OCI-LY1 (cell line): Measurements from ENCODE around the gene CRISPLD2.

Source experiments
- H2AFZ ChIP-seq: fragments of 200-600 bp; sonication (generic), shearing (Covaris generic); 2 replicates; pipeline ENCODE4 v1.6.0; 2014; ENCODE audit warnings: antibody characterized with exemption, mild to moderate bottlenecking, low read length
- H3F3A ChIP-seq: fragments of 200-600 bp; sonication (generic), shearing (Covaris generic); 2 replicates; pipeline ENCODE4 v1.6.0; 2014; ENCODE audit warnings: mild to moderate bottlenecking, antibody characterized with exemption, low read length, moderate library complexity; ENCODE audit not compliant: insufficient read depth
- H3K27ac ChIP-seq: fragments of 200-600 bp; sonication (generic); 2 replicates; pipeline ENCODE4 v1.5.1; 2014; ENCODE audit warnings: low read length, mixed run types, mild to moderate bottlenecking, low read depth; ENCODE audit not compliant: poor library complexity, severe bottlenecking
- H3K27me3 ChIP-seq: fragments of 200-600 bp; sonication (generic); 2 replicates; pipeline ENCODE4 v1.6.0; 2014; ENCODE audit warnings: antibody characterized with exemption, mild to moderate bottlenecking, low read length, moderate library complexity; ENCODE audit not compliant: insufficient read depth
- H3K36me3 ChIP-seq: fragments of 200-600 bp; sonication (generic); 2 replicates; pipeline ENCODE4 v1.6.1; 2014; ENCODE audit warnings: mild to moderate bottlenecking, antibody characterized with exemption, low read length, moderate library complexity, mixed read lengths; ENCODE audit not compliant: insufficient read depth
- H3K4me1 ChIP-seq: fragments of 200-600 bp; sonication (generic); 2 replicates; pipeline ENCODE4 v1.5.1; 2014; ENCODE audit warnings: mild to moderate bottlenecking, low read length, moderate library complexity; ENCODE audit not compliant: insufficient read depth, severe bottlenecking
- H3K4me2 ChIP-seq: fragments of 200-600 bp; sonication (generic), shearing (Covaris generic); 2 replicates; pipeline ENCODE4 v1.6.1; 2014; ENCODE audit warnings: low read length
- H3K4me3 ChIP-seq: fragments of 200-600 bp; sonication (generic); 2 replicates; pipeline ENCODE4 v1.5.1; 2014; ENCODE audit warnings: low read length, low read depth, mild to moderate bottlenecking, mixed read lengths; ENCODE audit not compliant: poor library complexity, severe bottlenecking
- H3K79me2 ChIP-seq: fragments of 200-600 bp; shearing (Covaris generic); 2 replicates; pipeline ENCODE4 v1.6.1; 2016; ENCODE audit warnings: mixed run types, low read length, mixed read lengths; ENCODE audit not compliant: insufficient read depth
- H3K9ac ChIP-seq: fragments of 200-600 bp; sonication (generic), shearing (Covaris generic); 2 replicates; pipeline ENCODE4 v1.6.1; 2014; ENCODE audit warnings: mild to moderate bottlenecking, low read length, mixed read lengths
- H3K9me2 ChIP-seq: fragments of 200-600 bp; sonication (generic), shearing (Covaris generic); 2 replicates; pipeline ENCODE4 v1.6.1; 2014; ENCODE audit warnings: low read depth, mild to moderate bottlenecking, low read length, mixed read lengths
- H3K9me3 ChIP-seq: fragments of 200-600 bp; shearing (Covaris generic); 2 replicates; pipeline ENCODE4 v1.6.1; 2014; ENCODE audit warnings: low read length, mixed read lengths
- H4K20me1 ChIP-seq: fragments of 200-600 bp; sonication (generic), shearing (Covaris generic); 2 replicates; pipeline ENCODE4 v1.6.0; 2016; ENCODE audit warnings: mild to moderate bottlenecking, low read length; ENCODE audit not compliant: insufficient read depth
- CTCF ChIP-seq: fragments of 200-600 bp; sonication (generic), shearing (Covaris generic); IDR thresholded peaks from 2 replicates; pipeline ENCODE4 v1.5.1; 2017; ENCODE audit warnings: mild to moderate bottlenecking, antibody characterized with exemption, low read length, moderate library complexity, mixed read lengths
- EZH2 ChIP-seq: fragments of 200-600 bp; sonication (generic), shearing (Covaris generic); IDR thresholded peaks from 2 replicates; pipeline ENCODE4 v1.8.0; 2017; ENCODE audit warnings: borderline replicate concordance, mixed run types, mild to moderate bottlenecking, antibody characterized with exemption, low read length, moderate library complexity, mixed read lengths

CRISPLD2 gene

GRCh38 chr16:84848986-84849634, 29.3 kb downstream of the CRISPLD2 start:
- H3K27ac ChIP-seq: no peak overlapping the region
- no peaks in the 10 kb centered on the region; the same call in 1 of the 2 replicates for H3K27me3 ChIP-seq
- no peak for TF ChIP-seq CTCF
- H4K20me1 ChIP-seq: no peaks in the 10 kb centered on the region
- no peaks in the 10 kb centered on the region for H3K9me3 ChIP-seq
- no peak overlapping the region for H2AFZ ChIP-seq
- H3K4me3 ChIP-seq: no peak overlapping the region
- no peaks in the 10 kb centered on the region for H3K4me1 ChIP-seq
- H3F3A ChIP-seq: no peaks in the 10 kb centered on the region
- no peak overlapping the region for H3K4me2 ChIP-seq
- H3K79me2 ChIP-seq: no peaks in the 10 kb centered on the region
- no peak overlapping the region for H3K9ac ChIP-seq
- H3K9me2 ChIP-seq: no peaks in the 10 kb centered on the region
- no peaks in the 10 kb centered on the region for H3K36me3 ChIP-seq

GRCh38 chr16:84849751-84850150, 30.0 kb downstream of the CRISPLD2 start:
- H3K27me3 ChIP-seq: no peaks in the 10 kb centered on the region; the same call in 1 of the 2 replicates
- no peaks in the 10 kb centered on the region for H3K9me2 ChIP-seq
- no peak overlapping the region for H2AFZ ChIP-seq
- no peaks in the 10 kb centered on the region for H4K20me1 ChIP-seq
- no peak overlapping the region for H3K4me3 ChIP-seq
- H3F3A ChIP-seq: no peaks in the 10 kb centered on the region
- H3K79me2 ChIP-seq: no peaks in the 10 kb centered on the region
- no peak overlapping the region for H3K27ac ChIP-seq
- H3K4me1 ChIP-seq: no peaks in the 10 kb centered on the region
- H3K36me3 ChIP-seq: no peaks in the 10 kb centered on the region
- no peaks in the 10 kb centered on the region for H3K9me3 ChIP-seq
- H3K4me2 ChIP-seq: no peak overlapping the region
- no peak for TF ChIP-seq CTCF
- H3K9ac ChIP-seq: no peak overlapping the region

GRCh38 chr16:84850714-84851113, 30.9 kb downstream of the CRISPLD2 start:
- Histone ChIP-seq H3F3A (no peaks in the 10 kb centered on the region), H4K20me1 (no peaks in the 10 kb centered on the region), H3K9me2 (no peaks in the 10 kb centered on the region), H3K36me3 (no peaks in the 10 kb centered on the region), H3K27ac (no peak overlapping the region), H3K4me1 (no peaks in the 10 kb centered on the region), H3K9me3 (no peaks in the 10 kb centered on the region), H3K79me2 (no peaks in the 10 kb centered on the region), H2AFZ (no peak overlapping the region), H3K4me3 (no peak overlapping the region), H3K27me3 (no peaks in the 10 kb centered on the region; the same call in 1 of the 2 replicates), H3K4me2 (no peak overlapping the region), H3K9ac (no peak overlapping the region)
- TF ChIP-seq EZH2: no peak
- TF ChIP-seq CTCF: no peak
